HG03095 (cell line): ENCODE measurements around the gene TLE4.
"Not testable (repeated sequence)": the region's sequence is repeated elsewhere in the genome, so short reads cannot be mapped to it uniquely, and the experiment has no call there.

ENCODE experiments used
- ATAC-seq: cut with Tn5 transposase; IDR thresholded peaks from one replicate; pipeline ENCODE4 v1.9.1; 2021; ENCODE audit warnings: moderate library complexity; ENCODE audit not compliant: unreplicated experiment

Gene TLE4

GRCh38 chr9:79630521-79631403, 59.0 kb downstream of the TLE4 start:
- peak; percentile 58 for ATAC-seq

- no peak for ATAC-seq
Observed at GRCh38 chr9:79632060-79632459, 60.3 kb downstream of the TLE4 start.

GRCh38 chr9:79632705-79633104, 60.9 kb downstream of the TLE4 start:
- no peak for ATAC-seq

GRCh38 chr9:79633558-79633957, 61.8 kb downstream of the TLE4 start:
- no peak for ATAC-seq

GRCh38 chr9:79637177-79637925, 65.6 kb downstream of the TLE4 start:
- ATAC-seq = peak; percentile 63

- ATAC-seq = no peak
Observed at GRCh38 chr9:79638806-79639205, 67.0 kb downstream of the TLE4 start.

GRCh38 chr9:79639354-79639753, 67.6 kb downstream of the TLE4 start:
- ATAC-seq = no peak

GRCh38 chr9:79640067-79640466, 68.3 kb downstream of the TLE4 start:
- ATAC-seq = not testable (repeated sequence)

GRCh38 chr9:79641070-79641469, 69.3 kb downstream of the TLE4 start:
- ATAC-seq = no peak

- ATAC-seq = no peak
Observed at GRCh38 chr9:79642671-79643070, 70.9 kb downstream of the TLE4 start.

GRCh38 chr9:79644048-79644447, 72.3 kb downstream of the TLE4 start:
- ATAC-seq = no peak

- no peak for ATAC-seq
Observed at GRCh38 chr9:79644601-79645000, 72.8 kb downstream of the TLE4 start.

GRCh38 chr9:79645110-79645509, 73.3 kb downstream of the TLE4 start:
- no peak for ATAC-seq

- no peak for ATAC-seq
Observed at GRCh38 chr9:79646096-79646495, 74.3 kb downstream of the TLE4 start.

GRCh38 chr9:79651251-79651795, 79.6 kb downstream of the TLE4 start:
- no peak for ATAC-seq

GRCh38 chr9:79652598-79652997, 80.8 kb downstream of the TLE4 start:
- no peak for ATAC-seq

GRCh38 chr9:79654591-79655382, 83.0 kb downstream of the TLE4 start:
- ATAC-seq = not testable (repeated sequence)

- ATAC-seq = no peak
Observed at GRCh38 chr9:79655551-79655950, 83.8 kb downstream of the TLE4 start.

GRCh38 chr9:79656169-79656568, 84.4 kb downstream of the TLE4 start:
- no peak for ATAC-seq

- no peak for ATAC-seq
Observed at GRCh38 chr9:79657891-79658290, 86.1 kb downstream of the TLE4 start.

GRCh38 chr9:79658926-79659325, 87.2 kb downstream of the TLE4 start:
- ATAC-seq = no peak
